Left ventricle myocardium inferior (tissue), 1 donor: ENCODE data around the gene INTU. TPM values are rescaled to one million over a fixed set of nuclear protein-coding genes. Genes with fewer than 3 reads are reported as not detected.

ENCODE experiments used
- DNase-seq: peaks from one replicate; pipeline ENCODE4 v3.0.0-alpha.2; 2020
- H3K27ac ChIP-seq: fragments of 200-600 bp; replicated peaks from 2 replicates; pipeline ENCODE4 v1.8.0; 2021
- H3K27me3 ChIP-seq: fragments of 200-600 bp; 2 replicates; pipeline ENCODE4 v1.8.0; 2021; ENCODE audit warnings: low read depth
- H3K36me3 ChIP-seq: fragments of 200-600 bp; 2 replicates; pipeline ENCODE4 v1.8.0; 2021
- H3K4me1 ChIP-seq: fragments of 200-600 bp; 2 replicates; pipeline ENCODE4 v1.8.0; 2021
- H3K4me3 ChIP-seq: fragments of 200-600 bp; 2 replicates; pipeline ENCODE4 v1.8.0; 2021; ENCODE audit warnings: mild to moderate bottlenecking, moderate library complexity
- H3K9me3 ChIP-seq: fragments of 200-600 bp; replicated peaks from 2 replicates; pipeline ENCODE4 v1.8.0; 2021
- intact Hi-C: fragments of 100-400 bp; cut with micrococcal nuclease; formaldehyde crosslinking; loops from one replicate; pipeline ENCODE4 v1.11.0; 2022
- total RNA-seq: library from RNA; stranded (reverse); fragmentation: NEBNext Ultra II Directional; extraction: Animal tissue kit (Norgen Biotek cat#: 25700); gene quantifications from one replicate; pipeline ENCODE4 v1.2.1, GENCODE V29; 2021
- TF ChIP-seq, protein P1 (sequence below): fragments of 200-600 bp; IDR thresholded peaks from 2 replicates; pipeline ENCODE4 v1.8.0; 2021; ENCODE audit warnings: antibody characterized with exemption, mild to moderate bottlenecking, borderline replicate concordance
- donor health status: DM: no; HTN: yes; CAD: no; lungs with severe emphysema.

INTU gene
- total RNA-seq, 1 donor from 2014 or later, result 5.2 TPM

DNA sequence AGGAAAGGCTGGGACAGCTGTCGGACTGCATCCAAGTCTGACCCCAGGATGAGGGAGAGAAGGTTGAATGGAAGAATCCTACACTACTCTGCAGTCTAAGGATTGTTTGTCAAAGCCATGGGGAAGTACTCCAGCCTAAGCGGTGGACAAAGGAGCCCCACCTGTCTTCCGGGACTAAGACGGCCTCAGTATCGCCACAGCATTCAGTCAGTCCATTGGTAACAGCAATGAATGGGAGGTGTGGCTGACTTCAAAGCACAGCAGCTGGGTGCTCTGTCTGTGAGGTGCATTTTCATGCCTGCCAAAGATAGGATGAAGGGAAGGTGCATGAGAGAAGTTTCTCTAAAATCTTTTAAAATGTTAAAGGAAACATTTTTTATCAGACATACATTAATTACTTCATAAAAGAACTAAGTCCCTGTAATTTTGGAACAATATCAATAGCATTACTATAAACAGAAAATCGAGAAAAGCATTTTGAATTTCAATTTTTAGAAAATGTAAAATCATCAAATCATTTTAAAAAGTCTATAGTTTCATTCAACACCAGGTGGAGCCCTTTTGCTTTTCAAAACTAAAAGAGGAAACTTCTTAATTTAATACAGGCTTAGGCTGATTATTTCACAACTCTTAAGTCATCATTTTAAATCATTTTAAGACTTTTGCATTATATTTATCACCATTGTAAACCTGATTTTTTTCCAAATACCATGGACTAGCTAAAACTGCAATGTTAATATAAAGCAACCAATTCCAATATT, 27.6 kb upstream of the INTU start:
- intact Hi-C loops, result loop anchor here (2.0 kb wide), 1 partner anchor 128 kb away; no protein-coding TSS in a partner anchor
- TF ChIP-seq, protein P1, sequence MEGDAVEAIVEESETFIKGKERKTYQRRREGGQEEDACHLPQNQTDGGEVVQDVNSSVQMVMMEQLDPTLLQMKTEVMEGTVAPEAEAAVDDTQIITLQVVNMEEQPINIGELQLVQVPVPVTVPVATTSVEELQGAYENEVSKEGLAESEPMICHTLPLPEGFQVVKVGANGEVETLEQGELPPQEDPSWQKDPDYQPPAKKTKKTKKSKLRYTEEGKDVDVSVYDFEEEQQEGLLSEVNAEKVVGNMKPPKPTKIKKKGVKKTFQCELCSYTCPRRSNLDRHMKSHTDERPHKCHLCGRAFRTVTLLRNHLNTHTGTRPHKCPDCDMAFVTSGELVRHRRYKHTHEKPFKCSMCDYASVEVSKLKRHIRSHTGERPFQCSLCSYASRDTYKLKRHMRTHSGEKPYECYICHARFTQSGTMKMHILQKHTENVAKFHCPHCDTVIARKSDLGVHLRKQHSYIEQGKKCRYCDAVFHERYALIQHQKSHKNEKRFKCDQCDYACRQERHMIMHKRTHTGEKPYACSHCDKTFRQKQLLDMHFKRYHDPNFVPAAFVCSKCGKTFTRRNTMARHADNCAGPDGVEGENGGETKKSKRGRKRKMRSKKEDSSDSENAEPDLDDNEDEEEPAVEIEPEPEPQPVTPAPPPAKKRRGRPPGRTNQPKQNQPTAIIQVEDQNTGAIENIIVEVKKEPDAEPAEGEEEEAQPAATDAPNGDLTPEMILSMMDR, result peak; percentile 71

DNA sequence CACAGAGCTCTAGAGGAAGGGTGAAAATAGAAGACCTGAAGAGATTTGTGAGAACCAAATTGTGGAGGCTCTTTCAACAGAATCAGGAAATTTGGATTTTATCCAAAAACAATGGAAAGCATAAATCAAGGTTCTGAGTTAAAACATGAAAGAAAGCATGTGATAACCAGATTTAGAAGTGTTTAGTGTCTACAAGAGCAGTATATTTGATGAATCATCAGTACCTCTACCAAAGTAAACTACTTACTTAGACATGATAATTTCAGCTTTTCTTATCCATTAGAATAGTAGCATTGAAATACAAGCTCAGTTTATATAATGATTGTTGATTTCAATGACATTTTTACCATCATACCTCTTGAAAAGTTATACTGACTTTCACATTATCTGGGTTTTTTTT, 25.9 kb upstream of the INTU start:
- TF ChIP-seq, protein P1, result no peak
- no peak overlapping the region for H3K27ac ChIP-seq
- peaks cover 13% of the 10 kb centered on the region for H3K27me3 ChIP-seq
- intact Hi-C loops, result no loop called here
- no peak overlapping the region for H3K4me3 ChIP-seq
- no peak for DNase-seq
- no peaks in the 10 kb centered on the region for H3K4me1 ChIP-seq
- no peaks in the 10 kb centered on the region for H3K36me3 ChIP-seq
- H3K9me3 ChIP-seq, result no peaks in the 10 kb centered on the region

More for the DNA sequence above, 27.6 kb upstream of the INTU start:
- no peaks in the 10 kb centered on the region for H3K36me3 ChIP-seq
- no peak overlapping the region for H3K4me3 ChIP-seq
- DNase-seq, result no peak
- H3K9me3 ChIP-seq, result no peaks in the 10 kb centered on the region
- no peaks in the 10 kb centered on the region for H3K4me1 ChIP-seq
- no peak overlapping the region for H3K27ac ChIP-seq
- peaks cover 13% of the 10 kb centered on the region for H3K27me3 ChIP-seq

DNA sequence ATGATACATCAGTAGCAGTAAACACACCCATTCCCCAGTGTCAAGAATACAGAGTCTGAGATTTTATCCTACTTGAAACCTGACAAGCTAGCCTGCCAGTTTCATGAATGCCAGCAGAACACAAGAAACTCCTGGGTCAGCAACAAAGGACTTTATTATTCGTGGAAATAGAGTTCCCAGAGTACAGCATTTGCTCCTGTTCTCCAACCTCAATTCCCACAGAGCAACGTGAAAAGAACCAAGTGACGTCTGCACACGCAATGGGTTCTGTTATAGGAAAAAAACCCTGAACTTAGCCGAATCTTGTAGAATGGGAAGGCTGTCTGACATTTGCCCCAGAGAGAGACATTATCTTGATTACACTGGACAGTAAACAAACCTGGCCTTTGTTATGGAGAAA, 23.3 kb upstream of the INTU start:
- Histone ChIP-seq H3K27me3 (peaks cover 34% of the 10 kb centered on the region), H3K4me1 (no peaks in the 10 kb centered on the region), H3K27ac (no peak overlapping the region), H3K4me3 (no peak overlapping the region), H3K36me3 (no peaks in the 10 kb centered on the region), H3K9me3 (no peaks in the 10 kb centered on the region)
- no peak for DNase-seq
- intact Hi-C loops, result no loop called here
- TF ChIP-seq, protein P1, result no peak

DNA sequence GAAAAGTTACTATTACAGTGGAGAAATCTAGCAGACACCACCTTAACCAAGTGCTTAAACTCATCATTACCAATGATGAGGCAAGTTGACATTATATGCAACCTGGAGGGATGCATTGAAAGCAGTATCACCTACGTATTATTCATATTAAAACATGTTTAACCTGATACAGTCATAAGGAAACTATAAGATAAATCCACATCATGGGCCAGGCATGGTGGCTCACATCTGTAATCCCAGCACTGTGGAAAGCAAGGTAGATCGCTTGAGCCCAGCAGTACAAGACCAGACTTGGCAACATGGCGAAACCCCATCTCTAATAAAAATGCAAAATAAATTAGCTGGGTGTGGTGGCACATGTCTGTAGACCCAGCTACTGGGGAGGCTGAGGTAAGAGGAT, 22.3 kb upstream of the INTU start:
- Histone ChIP-seq H3K36me3 (no peaks in the 10 kb centered on the region), H3K9me3 (no peaks in the 10 kb centered on the region), H3K27me3 (peaks cover 37% of the 10 kb centered on the region), H3K4me3 (no peak overlapping the region), H3K27ac (no peak overlapping the region), H3K4me1 (no peaks in the 10 kb centered on the region)
- TF ChIP-seq, protein P1, result no peak
- intact Hi-C loops, result no loop called here
- no peak for DNase-seq

DNA sequence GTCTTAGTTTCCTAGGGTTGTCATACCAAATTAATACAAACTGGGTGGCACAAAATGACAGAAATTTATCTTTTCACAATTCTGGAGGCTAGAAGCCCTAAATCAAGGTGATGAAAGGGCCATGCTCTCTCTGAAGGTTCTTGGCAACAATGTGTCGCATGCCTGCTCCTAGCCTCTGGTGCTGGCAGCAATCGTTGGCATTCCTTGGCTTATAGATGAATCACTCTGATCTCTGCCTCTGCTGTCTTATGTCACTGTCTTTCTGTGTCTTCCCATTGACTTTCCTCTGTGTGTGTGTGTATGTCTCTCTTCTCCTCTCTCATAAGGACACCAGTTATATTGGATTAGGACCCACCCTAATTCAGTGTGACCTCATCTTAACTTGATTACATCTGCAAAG, 15.9 kb upstream of the INTU start:
- H3K9me3 ChIP-seq, result no peaks in the 10 kb centered on the region
- TF ChIP-seq, protein P1, result no peak
- H3K4me1 ChIP-seq, result no peaks in the 10 kb centered on the region
- DNase-seq, result no peak
- peaks cover 99% of the 10 kb centered on the region for H3K27me3 ChIP-seq
- H3K36me3 ChIP-seq, result no peaks in the 10 kb centered on the region
- H3K27ac ChIP-seq, result no peak overlapping the region
- intact Hi-C loops, result no loop called here
- no peak overlapping the region for H3K4me3 ChIP-seq
